Panc1 (cell line): ENCODE results near the gene UBE2O. TPM values are rescaled to one million over a fixed set of nuclear protein-coding genes. Genes with fewer than 3 reads are reported as not detected.

Experiments
- ATAC-seq: fragments of 200-7000 bp; cut with Tn5 transposase; 2 replicates; pipeline ENCODE4 v1.9.1; 2020; ENCODE audit warnings: mild to moderate bottlenecking, moderate library complexity
- BruUV-seq: library from RNA; stranded (reverse); fragments of 400-500 nt; replicated peaks from 2 replicates; lab custom pipeline; 2021; lab: Mats Ljungman, UMichigan
- CTCF ChIA-PET: fragments of 300-600 bp; sonication (Branson Sonifier 250); formaldehyde crosslinking; loops from one replicate; lab custom pipeline; 2022; ENCODE audit warnings: antibody characterized with exemption; lab: Charles Lee
- POLR2A ChIA-PET: fragments of 300-600 bp; sonication (Branson Sonifier 250); formaldehyde crosslinking; loops from one replicate; lab custom pipeline; 2022; ENCODE audit warnings: antibody characterized with exemption; lab: Charles Lee
- DNase-seq: peaks from one replicate; pipeline ENCODE4 v3.0.0-alpha.2; 2010; ENCODE audit warnings: low read depth, low spot score
- H3K27ac ChIP-seq: 2 replicates; pipeline ENCODE4 v1.5.1; 2011; ENCODE audit warnings: mild to moderate bottlenecking, low read length, inconsistent platforms
- H3K27me3 ChIP-seq: fragments of 200-500 bp; sonication (Bioruptor generic); 2 replicates; pipeline ENCODE4 v1.6.0; 2014; ENCODE audit warnings: low read length, inconsistent platforms; ENCODE audit not compliant: control insufficient read depth, insufficient read depth
- H3K36me3 ChIP-seq: fragments of 200-500 bp; sonication (Bioruptor generic); 2 replicates; pipeline ENCODE4 v1.5.1; 2014; ENCODE audit warnings: inconsistent platforms, mild to moderate bottlenecking, low read length, moderate library complexity; ENCODE audit not compliant: control insufficient read depth, insufficient read depth
- H3K4me1 ChIP-seq: 2 replicates; pipeline ENCODE4 v1.5.1; 2011; ENCODE audit warnings: inconsistent platforms, mild to moderate bottlenecking, low read length, moderate library complexity; ENCODE audit not compliant: control insufficient read depth, insufficient read depth
- H3K4me3 ChIP-seq, 2 experiments: 2 replicates each; pipeline ENCODE4 v1.5.1; 2011 to 2012; ENCODE audit warnings: low read depth in 2 of 2, low read length in 2 of 2, mild to moderate bottlenecking in 2 of 2, inconsistent platforms in 1 of 2, moderate library complexity in 1 of 2
- H3K9me3 ChIP-seq: fragments of 200-500 bp; sonication (Bioruptor generic); 2 replicates; pipeline ENCODE4 v1.5.1; 2014; ENCODE audit warnings: low read depth, mild to moderate bottlenecking, inconsistent platforms, low read length, moderate library complexity; ENCODE audit not compliant: control insufficient read depth, insufficient read depth
- POLR2AphosphoS5 ChIP-seq: IDR thresholded peaks from 2 replicates; pipeline ENCODE4 v1.6.1; 2012; ENCODE audit warnings: mild to moderate bottlenecking, low read depth, low read length, moderate library complexity
- SIN3A ChIP-seq: IDR thresholded peaks from 2 replicates; pipeline ENCODE4 v1.6.1; 2012; ENCODE audit warnings: low read depth, mild to moderate bottlenecking, low read length, moderate library complexity, borderline replicate concordance; ENCODE audit not compliant: insufficient read depth
- TCF7L2 ChIP-seq: IDR thresholded peaks from 2 replicates; pipeline ENCODE4 v1.6.1; 2011; ENCODE audit warnings: mild to moderate bottlenecking, low read depth, low read length, inconsistent platforms
- in situ Hi-C: cut with HindIII; loops from 2 replicates; pipeline ENCODE4 v1.10.0; 2016; ENCODE audit warnings: low sequenced_read_pairs, low pct_unique_long_range_greater_than_20kb
- intact Hi-C: fragments of 100-400 bp; cut with micrococcal nuclease; formaldehyde crosslinking; loops from one replicate; pipeline ENCODE4 v1.10.0; 2022; ENCODE audit not compliant: unreplicated experiment
- total RNA-seq: library from RNA; stranded (reverse); gene quantifications from one replicate; pipeline ENCODE4 v1.2.1, GENCODE V29; 2021; ENCODE audit not compliant: unreplicated experiment
- TF ChIP-seq, protein P1 (sequence below): fragments of 450-650 bp; IDR thresholded peaks from 2 replicates; pipeline ENCODE4 v1.5.1; 2017; ENCODE audit warnings: mild to moderate bottlenecking
- TF ChIP-seq, protein P2 (sequence below), 2 experiments: IDR thresholded peaks; 2 replicates each; pipeline ENCODE4 v1.6.1; 2011 to 2012; ENCODE audit warnings: low read depth in 2 of 2, control low read depth in 1 of 2, low read length in 1 of 2, mild to moderate bottlenecking in 1 of 2, moderate library complexity in 1 of 2; ENCODE audit not compliant: insufficient read depth in 1 of 2

The UBE2O gene
- total RNA-seq, 1 experiment from 2014 or later, result 47.5 TPM

DNA sequence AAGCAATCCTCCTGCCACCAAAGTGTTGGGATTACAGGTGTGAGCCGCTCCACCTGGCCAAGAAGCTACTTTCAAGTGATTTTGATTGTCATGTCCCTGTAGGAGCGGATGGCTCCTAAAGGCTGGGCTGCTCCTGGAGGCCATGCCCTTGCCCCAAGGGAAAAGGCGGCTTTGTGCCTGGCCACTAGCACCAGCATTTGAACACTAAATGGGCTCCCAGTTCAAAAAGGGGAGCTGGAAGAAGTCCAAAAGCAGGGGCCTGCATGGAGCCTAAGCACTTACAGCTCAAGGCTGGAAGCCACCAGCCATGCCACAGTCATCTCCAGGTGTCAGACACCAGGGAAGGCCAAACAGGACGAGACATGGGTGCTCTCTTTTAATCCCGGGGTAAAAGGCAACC is 41.7 kb downstream of the UBE2O start:
- TF ChIP-seq, protein P1, sequence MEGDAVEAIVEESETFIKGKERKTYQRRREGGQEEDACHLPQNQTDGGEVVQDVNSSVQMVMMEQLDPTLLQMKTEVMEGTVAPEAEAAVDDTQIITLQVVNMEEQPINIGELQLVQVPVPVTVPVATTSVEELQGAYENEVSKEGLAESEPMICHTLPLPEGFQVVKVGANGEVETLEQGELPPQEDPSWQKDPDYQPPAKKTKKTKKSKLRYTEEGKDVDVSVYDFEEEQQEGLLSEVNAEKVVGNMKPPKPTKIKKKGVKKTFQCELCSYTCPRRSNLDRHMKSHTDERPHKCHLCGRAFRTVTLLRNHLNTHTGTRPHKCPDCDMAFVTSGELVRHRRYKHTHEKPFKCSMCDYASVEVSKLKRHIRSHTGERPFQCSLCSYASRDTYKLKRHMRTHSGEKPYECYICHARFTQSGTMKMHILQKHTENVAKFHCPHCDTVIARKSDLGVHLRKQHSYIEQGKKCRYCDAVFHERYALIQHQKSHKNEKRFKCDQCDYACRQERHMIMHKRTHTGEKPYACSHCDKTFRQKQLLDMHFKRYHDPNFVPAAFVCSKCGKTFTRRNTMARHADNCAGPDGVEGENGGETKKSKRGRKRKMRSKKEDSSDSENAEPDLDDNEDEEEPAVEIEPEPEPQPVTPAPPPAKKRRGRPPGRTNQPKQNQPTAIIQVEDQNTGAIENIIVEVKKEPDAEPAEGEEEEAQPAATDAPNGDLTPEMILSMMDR, result no peak
- TF ChIP-seq TCF7L2, result no peak
- no peak for TF ChIP-seq POLR2AphosphoS5
- TF ChIP-seq, protein P2, sequence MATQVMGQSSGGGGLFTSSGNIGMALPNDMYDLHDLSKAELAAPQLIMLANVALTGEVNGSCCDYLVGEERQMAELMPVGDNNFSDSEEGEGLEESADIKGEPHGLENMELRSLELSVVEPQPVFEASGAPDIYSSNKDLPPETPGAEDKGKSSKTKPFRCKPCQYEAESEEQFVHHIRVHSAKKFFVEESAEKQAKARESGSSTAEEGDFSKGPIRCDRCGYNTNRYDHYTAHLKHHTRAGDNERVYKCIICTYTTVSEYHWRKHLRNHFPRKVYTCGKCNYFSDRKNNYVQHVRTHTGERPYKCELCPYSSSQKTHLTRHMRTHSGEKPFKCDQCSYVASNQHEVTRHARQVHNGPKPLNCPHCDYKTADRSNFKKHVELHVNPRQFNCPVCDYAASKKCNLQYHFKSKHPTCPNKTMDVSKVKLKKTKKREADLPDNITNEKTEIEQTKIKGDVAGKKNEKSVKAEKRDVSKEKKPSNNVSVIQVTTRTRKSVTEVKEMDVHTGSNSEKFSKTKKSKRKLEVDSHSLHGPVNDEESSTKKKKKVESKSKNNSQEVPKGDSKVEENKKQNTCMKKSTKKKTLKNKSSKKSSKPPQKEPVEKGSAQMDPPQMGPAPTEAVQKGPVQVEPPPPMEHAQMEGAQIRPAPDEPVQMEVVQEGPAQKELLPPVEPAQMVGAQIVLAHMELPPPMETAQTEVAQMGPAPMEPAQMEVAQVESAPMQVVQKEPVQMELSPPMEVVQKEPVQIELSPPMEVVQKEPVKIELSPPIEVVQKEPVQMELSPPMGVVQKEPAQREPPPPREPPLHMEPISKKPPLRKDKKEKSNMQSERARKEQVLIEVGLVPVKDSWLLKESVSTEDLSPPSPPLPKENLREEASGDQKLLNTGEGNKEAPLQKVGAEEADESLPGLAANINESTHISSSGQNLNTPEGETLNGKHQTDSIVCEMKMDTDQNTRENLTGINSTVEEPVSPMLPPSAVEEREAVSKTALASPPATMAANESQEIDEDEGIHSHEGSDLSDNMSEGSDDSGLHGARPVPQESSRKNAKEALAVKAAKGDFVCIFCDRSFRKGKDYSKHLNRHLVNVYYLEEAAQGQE (IDR thresholded peaks at IDR 0.05; ENCODE audit: insufficient read depth in 1 of 2, low read depth in 2 of 2, low read length in 1 of 2), result no peak
- TF ChIP-seq SIN3A, result no peak
- POLR2A ChIA-PET, result no interaction called here
- Histone ChIP-seq H3K4me1 (no peaks in the 10 kb centered on the region), H3K9me3 (no peaks in the 10 kb centered on the region), H3K36me3 (no peaks in the 10 kb centered on the region), H3K4me3 (no peak overlapping the region), H3K27ac (no peak overlapping the region), H3K27me3 (no peaks in the 10 kb centered on the region)
- intact Hi-C loops (no loop called here), in situ Hi-C loops (no loop called here)
- CTCF ChIA-PET, result interaction anchor here (0.6 to 2.5 kb wide), 3 partner anchors 13 to 48 kb away, joined by 4 to 18 read pairs (median 11); partner anchors contain the start of gene UBE2O
- no TSS peak for BruUV-seq
- DNase-seq, result no peak
- ATAC-seq, result no peak

DNA sequence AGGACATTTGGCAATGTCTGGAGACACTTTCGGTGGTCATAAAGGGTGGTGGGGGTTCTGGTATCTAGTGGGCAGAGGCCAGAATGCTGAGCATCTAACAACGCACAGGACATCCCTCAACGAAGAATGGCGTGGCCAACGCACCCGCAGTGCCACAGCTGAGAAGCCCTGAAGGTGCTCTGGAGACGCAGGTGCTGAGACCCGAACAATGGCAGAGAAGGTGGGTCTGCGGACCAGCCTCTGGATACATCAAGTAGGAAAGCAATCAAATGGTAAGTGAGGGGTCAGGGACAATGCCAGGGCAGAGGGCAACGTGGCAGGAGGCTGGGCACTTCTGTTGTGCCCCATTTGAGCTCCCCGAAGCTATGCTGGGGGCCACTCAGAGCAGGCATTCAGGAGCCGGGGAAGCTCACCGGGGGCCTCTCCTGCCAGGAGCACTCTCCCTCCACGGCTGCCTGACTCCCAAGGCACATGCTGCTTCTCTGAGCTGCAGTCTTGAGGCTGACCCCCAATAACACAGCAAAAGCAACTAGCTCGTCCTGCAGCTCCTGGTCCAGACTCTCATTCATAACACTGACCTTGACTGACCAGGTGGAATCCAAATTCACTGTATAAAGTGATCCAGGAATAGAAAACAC is 42.5 kb downstream of the UBE2O start:
- ATAC-seq (no peak), DNase-seq (no peak)
- Histone ChIP-seq H3K4me1 (no peaks in the 10 kb centered on the region), H3K4me3 (no peak overlapping the region), H3K36me3 (no peaks in the 10 kb centered on the region), H3K9me3 (no peaks in the 10 kb centered on the region), H3K27ac (no peak overlapping the region), H3K27me3 (no peaks in the 10 kb centered on the region)
- TF ChIP-seq SIN3A (no peak), POLR2AphosphoS5 (no peak), TCF7L2 (no peak)
- TF ChIP-seq, protein P1, result no peak
- TF ChIP-seq, protein P2 (IDR thresholded peaks at IDR 0.05; ENCODE audit: insufficient read depth in 1 of 2, low read depth in 2 of 2, low read length in 1 of 2), result no peak
- no TSS peak for BruUV-seq
- in situ Hi-C loops (no loop called here), intact Hi-C loops (no loop called here)
- CTCF ChIA-PET, result interaction anchor here (1.5 to 2.5 kb wide), 2 partner anchors 43 to 48 kb away, joined by 4 to 18 read pairs; partner anchors contain the start of gene UBE2O
- POLR2A ChIA-PET, result no interaction called here
